Measurements from ENCODE around the gene NDOR1. TPM values are rescaled to one million over a fixed set of nuclear protein-coding genes. Genes with fewer than 3 reads are reported as not detected.
A peak's percentile ranks its signal among the peaks of the same experiment; 100 is the strongest.

The NDOR1 gene
- total RNA-seq, 3 donors from 2014 or later (not counting 1 experiment from before 2014, with no cell fraction given), result 31.1 to 36.0 (median 31.9) TPM

- Histone ChIP-seq H3K4me3 (ENCODE audit: low read length) (no peak overlapping the region), H3K27ac (ENCODE audit: low read length) (no peak overlapping the region), H3K4me1 (ENCODE audit: control insufficient read depth, insufficient read depth, low read length) (peaks cover 51% of the 10 kb centered on the region), H3K36me3 (ENCODE audit: control insufficient read depth, insufficient read depth, low read length) (no peaks in the 10 kb centered on the region), H3K27me3 (ENCODE audit: control insufficient read depth, insufficient read depth, low read length) (no peaks in the 10 kb centered on the region), H3K9me3 (ENCODE audit: control insufficient read depth, insufficient read depth, low read length) (no peaks in the 10 kb centered on the region)
- intact Hi-C loops (cut with micrococcal nuclease), result no loop called here
- no peak for TF ChIP-seq CTCF (IDR thresholded peaks at IDR 0.05)
- 75% methylated on average over 17 of the region's 18 CpGs for WGBS (ENCODE audit: insufficient coverage)
- H3K27ac Mint-ChIP-seq, result peak overlapping the region in 1 of 2 donors; percentile 73
- ATAC-seq (no peak), DNase-seq (no peak)
- no peaks in the 10 kb centered on the region for H3K36me3 Mint-ChIP-seq
- peaks cover 0 to 6% of the 10 kb centered on the region in 2 donors for H3K27me3 Mint-ChIP-seq (ENCODE audit: low read depth in 2 of 2)
- no peak overlapping the region for H3K4me3 Mint-ChIP-seq
- peaks cover 0 to 16% of the 10 kb centered on the region in 2 donors for H3K4me1 Mint-ChIP-seq
- no peaks in the 10 kb centered on the region for H3K9me3 Mint-ChIP-seq
Measured at GRCh38 chr9:137234758-137235423, 29.4 kb downstream of the NDOR1 start.

GRCh38 chr9:137235424-137236237 lies 30.1 kb downstream of the NDOR1 start:
- no peaks in the 10 kb centered on the region for H3K36me3 Mint-ChIP-seq
- peaks cover 0 to 6% of the 10 kb centered on the region in 2 donors for H3K27me3 Mint-ChIP-seq (ENCODE audit: low read depth in 2 of 2)
- H3K27ac Mint-ChIP-seq, result no peak overlapping the region
- DNase-seq (no peak), ATAC-seq (no peak)
- H3K4me3 Mint-ChIP-seq, result no peak overlapping the region
- intact Hi-C loops (cut with micrococcal nuclease), result no loop called here
- Histone ChIP-seq H3K9me3 (ENCODE audit: control insufficient read depth, insufficient read depth, low read length) (no peaks in the 10 kb centered on the region), H3K4me3 (ENCODE audit: low read length) (no peak overlapping the region), H3K4me1 (ENCODE audit: control insufficient read depth, insufficient read depth, low read length) (peaks cover 54% of the 10 kb centered on the region), H3K27ac (ENCODE audit: low read length) (no peak overlapping the region), H3K27me3 (ENCODE audit: control insufficient read depth, insufficient read depth, low read length) (no peaks in the 10 kb centered on the region), H3K36me3 (ENCODE audit: control insufficient read depth, insufficient read depth, low read length) (no peaks in the 10 kb centered on the region)
- peaks cover 0 to 17% of the 10 kb centered on the region in 2 donors for H3K4me1 Mint-ChIP-seq
- 69% methylated on average over 35 of the region's 35 CpGs for WGBS (ENCODE audit: insufficient coverage)
- no peak for TF ChIP-seq CTCF (IDR thresholded peaks at IDR 0.05)
- H3K9me3 Mint-ChIP-seq, result no peaks in the 10 kb centered on the region

- Histone ChIP-seq H3K4me3 (ENCODE audit: low read length) (no peak overlapping the region), H3K27ac (ENCODE audit: low read length) (no peak overlapping the region), H3K4me1 (ENCODE audit: control insufficient read depth, insufficient read depth, low read length) (peaks cover 54% of the 10 kb centered on the region), H3K9me3 (ENCODE audit: control insufficient read depth, insufficient read depth, low read length) (no peaks in the 10 kb centered on the region), H3K27me3 (ENCODE audit: control insufficient read depth, insufficient read depth, low read length) (no peaks in the 10 kb centered on the region), H3K36me3 (ENCODE audit: control insufficient read depth, insufficient read depth, low read length) (no peaks in the 10 kb centered on the region)
- H3K27ac Mint-ChIP-seq, result no peak overlapping the region
- H3K36me3 Mint-ChIP-seq, result no peaks in the 10 kb centered on the region
- DNase-seq (peak; percentile 90 to 95), ATAC-seq (peak; percentile 32 to 55 (median 49))
- intact Hi-C loops (cut with micrococcal nuclease), result no loop called here
- peaks cover 4 to 23% of the 10 kb centered on the region in 2 donors for H3K4me1 Mint-ChIP-seq
- peak; percentile 98 for TF ChIP-seq CTCF (IDR thresholded peaks at IDR 0.05)
- H3K9me3 Mint-ChIP-seq, result no peaks in the 10 kb centered on the region
- H3K4me3 Mint-ChIP-seq, result no peak overlapping the region
- WGBS (ENCODE audit: insufficient coverage), result 10% methylated on average over 31 of the region's 31 CpGs
- peaks cover 0 to 10% of the 10 kb centered on the region in 2 donors for H3K27me3 Mint-ChIP-seq (ENCODE audit: low read depth in 2 of 2)
Measured at GRCh38 chr9:137236238-137236935, 30.9 kb downstream of the NDOR1 start.
